ENCODE results near the gene CLTCL1. TPM values are rescaled to one million over a fixed set of nuclear protein-coding genes. Genes with fewer than 3 reads are reported as not detected.

Gene CLTCL1
- total RNA-seq, 4 donors from 2014 or later, result 1.0 to 20.5 (median 11.4) TPM

DNA sequence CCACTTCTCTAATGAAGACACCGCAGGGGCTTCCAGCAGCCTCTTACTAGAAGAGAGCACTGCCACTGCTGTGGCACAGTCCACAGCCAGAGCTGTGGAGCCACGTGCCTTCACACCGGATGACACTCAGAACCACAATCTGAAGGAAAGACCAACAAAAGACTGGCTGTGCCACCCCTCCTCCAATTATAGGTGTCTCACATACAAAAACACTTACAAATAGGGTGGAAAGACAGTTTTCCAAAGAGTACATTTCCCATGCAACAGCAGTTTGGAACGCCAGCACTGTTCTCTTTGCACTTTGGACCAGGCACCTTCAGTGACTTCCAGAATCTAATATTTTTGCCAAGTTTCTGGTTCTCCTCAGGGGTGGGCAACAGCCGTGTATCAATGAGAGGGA, 74.9 kb downstream of the CLTCL1 start:
- DNase-seq, result no peak
- intact Hi-C loops (cut with DNase I; ENCODE audit: low total_unique reads), result no loop called here
- no peaks in the 10 kb centered on the region for H3K4me1 ChIP-seq
- TF ChIP-seq POLR2A (IDR thresholded peaks at IDR 0.05), result no peak
- TF ChIP-seq, protein P1, sequence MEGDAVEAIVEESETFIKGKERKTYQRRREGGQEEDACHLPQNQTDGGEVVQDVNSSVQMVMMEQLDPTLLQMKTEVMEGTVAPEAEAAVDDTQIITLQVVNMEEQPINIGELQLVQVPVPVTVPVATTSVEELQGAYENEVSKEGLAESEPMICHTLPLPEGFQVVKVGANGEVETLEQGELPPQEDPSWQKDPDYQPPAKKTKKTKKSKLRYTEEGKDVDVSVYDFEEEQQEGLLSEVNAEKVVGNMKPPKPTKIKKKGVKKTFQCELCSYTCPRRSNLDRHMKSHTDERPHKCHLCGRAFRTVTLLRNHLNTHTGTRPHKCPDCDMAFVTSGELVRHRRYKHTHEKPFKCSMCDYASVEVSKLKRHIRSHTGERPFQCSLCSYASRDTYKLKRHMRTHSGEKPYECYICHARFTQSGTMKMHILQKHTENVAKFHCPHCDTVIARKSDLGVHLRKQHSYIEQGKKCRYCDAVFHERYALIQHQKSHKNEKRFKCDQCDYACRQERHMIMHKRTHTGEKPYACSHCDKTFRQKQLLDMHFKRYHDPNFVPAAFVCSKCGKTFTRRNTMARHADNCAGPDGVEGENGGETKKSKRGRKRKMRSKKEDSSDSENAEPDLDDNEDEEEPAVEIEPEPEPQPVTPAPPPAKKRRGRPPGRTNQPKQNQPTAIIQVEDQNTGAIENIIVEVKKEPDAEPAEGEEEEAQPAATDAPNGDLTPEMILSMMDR (IDR thresholded peaks at IDR 0.05), result no peak
- H3K9me3 ChIP-seq, result no peaks in the 10 kb centered on the region
- no peak overlapping the region for H3K27ac ChIP-seq
- no peaks in the 10 kb centered on the region for H3K36me3 ChIP-seq
- H3K27me3 ChIP-seq, result no peaks in the 10 kb centered on the region
- H3K4me3 ChIP-seq, result no peak overlapping the region

DNA sequence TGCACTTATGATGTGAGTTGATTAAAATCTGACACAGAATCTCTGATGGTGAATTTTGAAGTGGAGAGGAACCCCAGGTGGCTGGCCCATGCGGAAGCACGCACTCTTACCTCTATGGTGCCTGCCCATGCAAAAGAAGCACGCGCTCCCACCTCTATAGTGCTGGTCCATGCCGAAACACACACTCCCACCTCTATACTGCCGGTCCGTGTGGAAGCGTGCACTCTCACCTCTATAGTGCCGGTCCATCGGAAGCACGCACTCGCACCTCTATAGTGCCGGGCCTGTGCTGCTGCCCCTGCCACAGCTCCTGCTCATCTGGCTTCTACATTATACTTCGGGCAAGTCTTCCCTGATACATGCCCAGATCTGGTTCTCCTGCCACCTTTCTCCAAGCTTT, 76.2 kb downstream of the CLTCL1 start:
- TF ChIP-seq, protein P1 (IDR thresholded peaks at IDR 0.05), result no peak
- TF ChIP-seq POLR2A (IDR thresholded peaks at IDR 0.05), result no peak
- H3K27me3 ChIP-seq, result no peaks in the 10 kb centered on the region
- no peaks in the 10 kb centered on the region for H3K36me3 ChIP-seq
- H3K4me3 ChIP-seq, result no peak overlapping the region
- intact Hi-C loops (cut with DNase I; ENCODE audit: low total_unique reads), result no loop called here
- H3K4me1 ChIP-seq, result no peaks in the 10 kb centered on the region
- DNase-seq, result no peak
- H3K9me3 ChIP-seq, result no peaks in the 10 kb centered on the region
- H3K27ac ChIP-seq, result no peak overlapping the region

DNA sequence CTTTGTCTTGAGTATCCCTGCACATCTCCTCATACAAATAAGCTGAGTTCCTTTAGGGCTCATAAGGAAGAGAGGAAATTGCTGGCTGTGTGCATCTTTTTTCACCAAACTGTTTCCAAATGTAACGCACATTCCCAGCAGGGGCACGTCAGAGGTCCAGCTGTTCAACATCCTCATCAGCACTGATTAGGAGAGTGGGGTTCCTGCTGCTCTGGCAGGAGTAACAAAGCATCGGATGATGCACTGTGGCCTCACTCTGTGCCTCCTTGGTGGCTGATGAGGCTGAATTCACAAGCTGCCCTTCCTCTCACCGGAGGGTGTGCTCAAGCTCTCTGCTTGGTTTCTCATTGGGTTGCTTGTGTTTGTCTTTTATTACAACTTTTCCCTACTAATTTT, 77.4 kb downstream of the CLTCL1 start:
- no peak for DNase-seq
- H3K27me3 ChIP-seq, result no peaks in the 10 kb centered on the region
- H3K36me3 ChIP-seq, result no peaks in the 10 kb centered on the region
- H3K9me3 ChIP-seq, result no peaks in the 10 kb centered on the region
- no peak overlapping the region for H3K4me3 ChIP-seq
- intact Hi-C loops (cut with DNase I; ENCODE audit: low total_unique reads), result no loop called here
- TF ChIP-seq, protein P1 (IDR thresholded peaks at IDR 0.05), result no peak
- no peak for TF ChIP-seq POLR2A (IDR thresholded peaks at IDR 0.05)
- no peak overlapping the region for H3K27ac ChIP-seq
- H3K4me1 ChIP-seq, result no peaks in the 10 kb centered on the region

DNA sequence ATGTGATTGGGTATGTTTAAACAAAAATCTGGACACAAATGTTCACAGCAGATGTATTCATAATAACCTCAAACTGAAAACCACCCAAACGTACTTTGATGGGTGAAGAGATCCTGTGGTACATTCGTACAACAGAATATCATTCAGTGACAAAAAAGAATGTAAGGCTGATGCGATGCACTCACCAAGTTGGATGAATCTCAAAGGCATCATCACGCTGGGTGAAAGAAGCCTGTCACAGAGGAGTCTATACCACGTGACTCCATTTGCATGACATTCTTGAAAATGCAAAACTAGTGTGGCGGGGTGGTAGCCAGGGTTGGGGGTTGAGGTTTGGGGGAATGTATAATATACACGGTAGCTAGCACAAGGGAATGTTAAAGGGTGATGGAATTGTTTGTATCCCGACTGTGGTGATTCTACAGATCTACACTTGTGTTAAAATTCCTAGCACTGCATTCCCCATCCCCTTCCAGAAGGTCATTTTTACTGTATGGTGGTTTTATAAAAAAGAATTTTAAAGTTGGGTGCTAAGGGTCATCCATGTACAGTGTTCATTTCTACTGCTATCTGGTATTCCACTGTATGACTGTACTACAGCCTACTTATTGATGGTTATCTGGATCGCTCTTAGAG, 78.0 kb downstream of the CLTCL1 start:
- H3K4me1 ChIP-seq, result no peaks in the 10 kb centered on the region
- intact Hi-C loops (cut with DNase I; ENCODE audit: low total_unique reads), result no loop called here
- no peak overlapping the region for H3K4me3 ChIP-seq
- DNase-seq, result no peak
- no peaks in the 10 kb centered on the region for H3K27me3 ChIP-seq
- H3K9me3 ChIP-seq, result no peaks in the 10 kb centered on the region
- H3K36me3 ChIP-seq, result no peaks in the 10 kb centered on the region
- no peak overlapping the region for H3K27ac ChIP-seq
- TF ChIP-seq, protein P1 (IDR thresholded peaks at IDR 0.05), result no peak
- TF ChIP-seq POLR2A (IDR thresholded peaks at IDR 0.05), result no peak

DNA sequence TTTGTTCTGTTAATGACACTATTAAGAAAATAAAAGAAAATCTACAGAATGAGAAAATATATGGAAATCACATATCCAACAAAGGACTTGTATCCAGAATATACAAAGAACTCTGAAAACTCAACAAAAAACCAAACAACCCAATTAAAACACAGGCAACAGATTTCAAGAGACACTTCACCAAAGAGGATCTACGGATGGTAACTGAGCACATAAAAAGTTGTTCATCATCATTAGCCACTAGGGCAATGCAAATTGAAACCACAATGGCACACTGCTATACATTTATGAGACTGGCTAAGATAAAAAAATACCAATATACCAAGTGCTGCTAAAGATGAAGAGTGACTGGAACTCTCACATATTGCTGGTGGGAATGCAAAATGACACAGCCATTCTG, 78.5 kb downstream of the CLTCL1 start:
- intact Hi-C loops (cut with DNase I; ENCODE audit: low total_unique reads), result no loop called here
- no peak overlapping the region for H3K4me3 ChIP-seq
- no peaks in the 10 kb centered on the region for H3K36me3 ChIP-seq

More for the DNA sequence above, 78.5 kb downstream of the CLTCL1 start:
- no peak overlapping the region for H3K27ac ChIP-seq
- DNase-seq, result no peak
- H3K4me1 ChIP-seq, result no peaks in the 10 kb centered on the region
- H3K9me3 ChIP-seq, result no peaks in the 10 kb centered on the region
- no peaks in the 10 kb centered on the region for H3K27me3 ChIP-seq
- TF ChIP-seq POLR2A (IDR thresholded peaks at IDR 0.05), result no peak
- TF ChIP-seq, protein P1 (IDR thresholded peaks at IDR 0.05), result no peak
